HG03571 (cell line): ENCODE data around the gene KLHL8.
"Not testable (repeated sequence)": the region's sequence is repeated elsewhere in the genome, so short reads cannot be mapped to it uniquely, and the experiment has no call there.

Experiments used
- ATAC-seq: cut with Tn5 transposase; IDR thresholded peaks from one replicate; pipeline ENCODE4 v1.9.1; 2021; ENCODE audit not compliant: unreplicated experiment

The KLHL8 gene

DNA sequence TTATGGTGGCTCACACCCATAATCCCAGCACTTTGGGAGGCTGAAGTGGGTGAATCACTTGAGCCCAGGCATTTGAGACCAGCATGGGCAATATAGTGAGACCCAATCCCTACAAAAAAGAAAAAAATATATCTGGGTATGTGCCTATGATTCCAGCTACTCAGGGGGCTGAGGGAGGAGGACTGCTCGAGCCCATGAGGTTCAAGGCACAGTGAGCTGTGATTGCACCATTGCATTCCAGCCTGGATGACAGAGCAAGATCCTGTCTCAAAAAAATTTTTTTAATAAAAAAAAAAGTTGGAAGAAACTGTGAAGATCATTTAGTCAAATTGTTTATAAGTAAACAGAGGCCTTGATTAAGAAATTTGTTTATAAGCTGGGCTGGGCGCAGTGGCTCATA lies 39.7 kb downstream of the KLHL8 start:
- no peak for ATAC-seq

DNA sequence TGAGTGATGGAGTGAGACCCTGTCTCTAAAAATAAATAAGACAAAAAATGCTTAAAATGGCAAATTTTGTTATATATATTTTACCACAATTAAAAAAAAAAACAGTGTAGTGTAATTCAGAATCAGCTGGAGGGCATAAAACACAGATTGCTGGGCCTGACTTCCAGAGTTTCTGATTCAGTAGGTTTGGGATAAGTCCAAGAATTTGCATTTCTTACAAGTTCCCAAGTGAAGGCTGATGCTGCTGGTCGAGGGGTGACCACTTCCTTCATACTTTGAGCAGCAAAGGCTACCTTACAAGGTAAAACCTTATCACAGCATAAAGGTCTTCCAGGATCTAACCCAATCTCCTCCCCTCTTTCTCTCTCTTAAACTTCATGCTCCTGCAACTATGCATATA lies 40.7 kb downstream of the KLHL8 start:
- ATAC-seq: no peak

- ATAC-seq: no peak
Observed at GRCh38 chr4:87174672-87175071, 45.7 kb downstream of the KLHL8 start.

DNA sequence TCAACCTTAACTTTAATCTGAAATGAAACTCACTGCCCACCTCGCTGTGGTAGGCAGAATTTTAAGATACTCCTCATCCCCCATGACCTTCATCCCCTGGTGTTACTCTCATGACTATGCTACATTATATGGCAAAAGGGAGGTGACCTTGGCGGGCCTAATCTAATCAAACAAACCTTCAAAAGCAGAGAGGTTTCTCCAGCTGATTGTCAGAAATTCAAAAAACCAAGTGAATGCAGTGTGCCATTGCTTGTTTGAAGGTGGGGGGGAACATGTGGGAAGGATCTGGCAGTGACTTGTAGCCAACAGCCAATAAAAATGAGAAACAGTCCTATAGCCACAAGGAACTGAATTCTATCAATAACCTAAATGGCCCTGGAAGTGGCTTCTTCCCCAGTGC lies 48.5 kb downstream of the KLHL8 start:
- no peak for ATAC-seq

GRCh38 chr4:87166296-87166854 lies 54.0 kb downstream of the KLHL8 start:
- no peak for ATAC-seq

GRCh38 chr4:87165892-87166291 lies 54.5 kb downstream of the KLHL8 start:
- ATAC-seq: no peak

DNA sequence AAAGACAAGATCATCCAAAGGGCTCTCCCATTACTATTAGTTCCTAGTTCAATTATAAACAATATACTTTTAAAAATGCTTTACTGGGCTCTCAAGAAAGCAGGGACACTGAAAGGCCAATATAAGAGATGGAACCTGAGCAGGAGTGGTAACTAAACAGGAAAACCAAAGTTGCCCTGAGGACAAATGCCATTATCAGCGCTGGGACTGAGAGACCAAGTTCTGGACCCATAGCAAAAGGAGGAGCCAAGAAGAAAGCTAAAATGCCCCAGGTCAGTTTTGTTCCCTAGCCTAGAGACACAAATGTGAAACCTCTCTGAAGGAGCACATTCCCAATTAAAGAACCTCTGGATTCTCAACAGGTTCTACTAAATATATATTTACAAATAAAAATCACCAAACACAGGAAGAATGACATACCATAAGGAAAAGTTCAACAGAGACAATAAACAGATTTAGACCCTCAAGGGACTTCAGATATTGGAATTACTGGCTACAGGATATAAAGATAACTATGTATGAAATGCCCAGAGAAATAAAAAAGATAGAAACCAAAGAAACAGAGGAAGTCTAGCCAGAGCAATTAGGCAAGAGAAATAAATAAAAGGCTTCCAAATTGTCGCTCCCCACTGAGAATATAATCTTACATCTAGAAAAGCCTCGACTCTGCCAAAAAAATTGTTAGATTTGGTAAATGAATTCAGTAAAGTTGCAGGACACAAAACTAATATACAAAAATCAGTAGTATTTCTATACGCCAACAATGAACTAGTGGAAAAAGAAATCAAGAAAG lies 67.1 kb downstream of the KLHL8 start:
- no peak for ATAC-seq

- no peak for ATAC-seq
Observed at GRCh38 chr4:87152310-87153041, 67.9 kb downstream of the KLHL8 start.

GRCh38 chr4:87151730-87152129 lies 68.7 kb downstream of the KLHL8 start:
- ATAC-seq: no peak

- no peak for ATAC-seq
Observed at GRCh38 chr4:87150498-87151261, 69.7 kb downstream of the KLHL8 start.

DNA sequence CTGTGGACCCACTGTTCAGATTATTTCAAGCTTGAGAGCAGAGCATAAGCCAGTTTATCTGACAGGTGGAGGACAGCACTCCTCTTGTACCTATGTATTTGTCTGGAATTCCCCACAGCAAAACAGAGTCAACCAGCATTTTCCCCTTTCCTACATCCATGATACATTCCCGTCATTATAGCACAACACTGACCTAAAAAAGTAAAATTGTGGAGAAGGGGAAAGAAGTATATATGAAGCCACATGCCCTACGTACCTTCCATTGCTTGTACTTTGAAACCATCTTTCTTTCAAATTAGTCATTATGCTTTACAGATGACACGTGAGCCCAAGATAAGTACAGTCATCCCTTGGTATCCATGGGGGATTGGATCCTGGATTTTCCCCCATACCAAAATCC lies 73.3 kb downstream of the KLHL8 start:
- ATAC-seq: no peak

DNA sequence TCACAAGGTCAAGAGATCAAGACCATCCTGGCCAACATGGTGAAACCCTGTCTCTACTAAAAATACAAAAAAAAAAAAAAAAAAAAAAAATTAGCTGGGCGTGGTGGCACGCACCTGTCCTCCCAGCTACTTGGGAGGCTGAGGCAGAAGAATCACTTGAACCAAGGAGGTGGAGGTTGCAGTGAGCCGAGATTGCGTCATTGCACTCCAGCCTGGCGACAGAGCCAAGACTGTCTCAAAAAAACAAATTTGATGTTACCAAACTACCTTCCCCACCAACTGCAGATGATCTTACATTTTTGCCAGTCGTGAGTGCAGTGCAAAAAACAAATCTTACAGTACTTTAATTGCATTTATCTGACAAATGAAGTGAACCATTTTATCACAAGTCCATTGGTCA lies 74.5 kb downstream of the KLHL8 start:
- not testable (repeated sequence) for ATAC-seq

DNA sequence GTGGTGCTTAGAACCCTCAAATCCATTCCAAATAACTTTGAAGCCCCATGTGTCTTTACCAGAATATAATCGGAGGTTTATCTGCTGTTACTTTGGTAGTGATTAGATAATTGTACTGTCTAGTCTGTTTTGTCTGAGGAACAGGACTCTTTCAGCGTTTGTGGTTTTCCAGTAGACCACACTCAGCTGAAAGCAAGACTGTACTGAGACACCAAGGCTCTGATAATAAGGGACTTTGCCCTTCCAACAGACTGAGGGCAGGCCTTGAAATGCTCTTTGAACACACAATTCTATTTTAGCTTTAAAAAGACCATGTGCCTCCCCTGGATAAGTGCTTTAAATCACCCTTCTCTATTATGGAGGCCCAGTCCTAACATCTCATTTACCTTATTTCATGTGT lies 76.1 kb downstream of the KLHL8 start:
- ATAC-seq: no peak

- ATAC-seq: no peak
Observed at GRCh38 chr4:87141428-87141827, 79.0 kb downstream of the KLHL8 start.

DNA sequence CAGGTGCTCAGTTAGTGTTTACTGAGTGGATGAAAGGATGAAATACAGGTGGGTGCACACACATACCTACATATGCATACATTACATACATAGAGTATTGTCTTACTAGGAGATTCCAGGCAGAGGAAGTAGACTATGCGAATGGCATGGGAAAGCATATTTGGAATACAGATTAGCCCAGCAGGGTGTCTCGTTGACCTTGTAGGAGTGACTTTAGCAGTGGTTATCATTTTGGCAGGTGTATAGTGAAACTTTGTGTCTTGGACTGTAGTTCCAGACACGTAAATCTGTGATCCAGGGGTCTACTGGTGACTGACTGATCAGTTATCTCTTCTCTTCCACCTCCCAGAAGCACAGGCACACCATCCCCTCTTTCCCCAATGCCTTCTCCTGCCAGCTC lies 86.3 kb downstream of the KLHL8 start:
- ATAC-seq: no peak

- no peak for ATAC-seq
Observed at GRCh38 chr4:87133183-87133582, 87.2 kb downstream of the KLHL8 start.

DNA sequence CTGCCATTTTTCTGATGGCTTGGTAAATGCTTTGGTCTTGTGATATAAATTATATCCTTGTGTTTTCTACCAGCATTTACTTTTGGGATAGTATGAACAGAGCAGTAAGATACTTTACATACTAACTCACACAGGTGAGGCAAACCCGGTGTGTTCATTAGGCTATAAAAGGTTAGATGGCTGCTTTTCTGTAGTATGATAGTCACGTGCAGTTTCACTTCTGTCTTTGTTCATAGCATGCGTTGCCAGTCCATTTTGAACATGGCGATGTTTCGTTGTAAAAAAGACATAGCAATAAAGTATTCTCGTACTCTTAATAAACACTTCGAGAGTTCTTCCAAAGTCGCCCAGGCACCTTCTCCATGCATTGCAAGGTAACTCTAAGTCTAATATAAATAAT lies 88.4 kb downstream of the KLHL8 start:
- no peak for ATAC-seq

- ATAC-seq: no peak
Observed at GRCh38 chr4:87130985-87131703, 89.3 kb downstream of the KLHL8 start.

DNA sequence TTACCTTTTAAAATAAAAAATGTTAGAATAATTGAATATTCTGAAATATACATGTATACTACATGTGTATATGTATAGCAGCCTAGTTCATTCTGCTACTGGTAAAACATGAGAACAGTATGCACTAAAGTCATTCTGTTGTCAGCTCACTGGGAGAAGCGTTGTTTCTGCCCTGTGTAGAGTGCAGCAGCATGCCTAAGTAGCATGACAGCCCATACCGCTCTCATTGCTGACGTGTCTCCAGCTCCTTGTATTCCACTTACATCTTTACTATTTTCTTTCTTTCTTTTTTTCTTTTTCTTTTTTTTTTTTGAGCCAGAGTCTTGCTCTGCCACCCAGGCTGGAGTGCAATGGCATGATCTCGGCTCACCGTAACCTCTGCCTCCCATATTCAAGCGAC lies 90.7 kb downstream of the KLHL8 start:
- no peak for ATAC-seq

DNA sequence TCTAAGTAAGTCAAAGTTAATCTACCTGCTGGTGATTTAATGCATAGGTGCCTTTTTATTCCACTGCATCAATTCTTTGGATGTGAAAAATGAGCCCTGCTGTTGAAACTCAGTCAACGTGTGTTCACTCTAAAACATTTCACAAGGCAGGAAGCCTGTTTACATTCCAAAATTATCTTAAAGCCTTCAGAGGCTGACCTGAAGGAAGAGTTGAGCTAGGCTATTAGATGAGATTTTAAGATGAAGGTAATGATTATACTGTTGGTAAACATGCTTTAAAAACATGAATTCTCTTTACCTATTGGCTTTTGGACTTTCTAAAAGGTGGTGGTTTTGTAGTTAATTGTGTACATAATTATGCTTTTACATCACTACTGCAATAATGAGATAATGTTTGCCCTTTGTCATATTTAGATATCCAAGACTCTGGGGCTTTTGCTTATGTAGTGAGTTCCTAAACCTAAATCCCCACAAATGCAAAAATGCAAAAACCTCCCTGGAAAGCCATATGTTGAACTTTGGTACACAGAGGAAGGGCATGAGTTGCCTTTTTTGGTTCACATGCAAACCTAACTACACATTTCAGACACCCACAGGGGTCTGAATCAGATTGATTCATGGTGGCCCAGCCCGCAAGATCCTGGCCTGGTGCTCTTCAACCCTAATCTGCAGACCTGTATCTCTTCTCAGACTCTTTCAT lies 92.3 kb downstream of the KLHL8 start:
- ATAC-seq: no peak
